ENCODE measurements around the gene ARAF.
A peak's percentile ranks its signal among the peaks of the same experiment; 100 is the strongest.

ARAF gene

DNA sequence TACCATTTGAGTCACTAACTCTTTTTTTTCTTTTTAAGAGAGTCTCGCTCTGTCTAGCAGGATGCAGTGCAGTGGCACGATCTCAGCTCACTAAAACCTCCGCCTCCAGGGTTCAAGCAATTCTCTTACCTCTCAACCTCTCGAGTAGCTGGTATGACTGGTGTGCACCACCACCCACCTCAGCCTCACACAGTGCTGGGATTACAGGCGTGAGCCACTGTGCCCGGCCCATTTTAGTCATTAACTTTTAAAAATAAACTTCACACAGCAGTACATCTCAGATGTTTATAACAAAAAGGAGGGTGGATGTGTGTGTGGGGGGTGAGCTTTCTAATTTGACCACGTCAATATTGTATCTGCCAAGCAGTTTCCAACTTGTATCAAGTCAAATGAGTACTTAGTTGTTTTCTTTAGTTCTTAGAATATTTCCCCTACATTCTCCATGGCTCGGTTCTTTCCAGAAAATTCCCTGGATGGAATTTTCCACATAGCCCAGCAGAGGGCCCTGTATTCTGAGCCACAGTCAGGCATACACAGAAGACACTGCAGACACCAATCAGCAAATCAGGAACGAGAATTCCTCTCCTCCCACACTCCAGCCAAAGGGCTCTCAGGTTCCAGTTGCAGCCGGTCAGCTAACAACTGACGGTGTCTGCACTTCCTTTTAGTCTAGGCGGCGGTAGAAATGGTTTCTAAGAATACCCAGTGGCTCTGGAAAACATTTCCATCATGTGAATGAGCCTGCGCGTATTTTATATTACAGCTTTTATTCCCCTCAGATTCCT is 20.1 kb upstream of the ARAF start:
- Histone ChIP-seq H3K9ac (ENCODE audit: low read depth, low read length, poor library complexity) (no peak overlapping the region), H2AFZ (ENCODE audit: low read length) (peak overlapping the region; percentile 81), H3K27ac (replicated peaks; ENCODE audit: low read length) (no peak overlapping the region), H2BK120ac (ENCODE audit: low read depth, low read length) (no peak overlapping the region), H3K79me1 (ENCODE audit: low read depth, low read length) (no peaks in the 10 kb centered on the region), H3K4me3 (ENCODE audit: low read length in 2 of 2) (no peak overlapping the region), H3K4ac (ENCODE audit: low read length) (no peak overlapping the region), H3K27me3 (ENCODE audit: control insufficient read depth in 3 of 3, insufficient read depth in 3 of 3, low read depth in 1 of 3, low read length in 3 of 3) (no peaks in the 10 kb centered on the region), H2BK12ac (ENCODE audit: low read length) (no peak overlapping the region), H3K4me1 (ENCODE audit: control insufficient read depth in 2 of 2, insufficient read depth in 1 of 2, low read depth in 1 of 2, low read length in 2 of 2) (no peaks in the 10 kb centered on the region), H3K18ac (ENCODE audit: low read length) (no peak overlapping the region), H2BK5ac (ENCODE audit: low read length) (no peak overlapping the region), H4K8ac (ENCODE audit: low read depth, low read length) (no peak overlapping the region), H4K91ac (ENCODE audit: low read depth, low read length, poor library complexity) (no peak overlapping the region), H3K4me2 (ENCODE audit: insufficient read depth, low read length, poor library complexity, severe bottlenecking) (no peak overlapping the region), H3K23ac (ENCODE audit: low read depth, low read length, poor library complexity) (no peak overlapping the region), H2BK15ac (ENCODE audit: low read length) (no peak overlapping the region), H3K9me3 (replicated peaks in 1 of 2; ENCODE audit: control insufficient read depth in 2 of 2, insufficient read depth in 1 of 2, low read depth in 1 of 2, low read length in 2 of 2) (no peaks in the 10 kb centered on the region), H2AK5ac (ENCODE audit: low read depth, low read length) (no peak overlapping the region), H3K36me3 (replicated peaks in 1 of 2; ENCODE audit: control insufficient read depth in 2 of 2, insufficient read depth in 2 of 2, low read length in 2 of 2) (no peaks in the 10 kb centered on the region), H3K14ac (ENCODE audit: low read length) (no peak overlapping the region)
- WGBS, 2 donors (ENCODE audit: extremely low coverage in 2 of 2, insufficient read length in 2 of 2, insufficient replicate concordance in 1 of 2): no CpG with 5 or more reads among the region's 15 CpGs
- peak; percentile 56 for DNase-seq (ENCODE audit: low spot score)

DNA sequence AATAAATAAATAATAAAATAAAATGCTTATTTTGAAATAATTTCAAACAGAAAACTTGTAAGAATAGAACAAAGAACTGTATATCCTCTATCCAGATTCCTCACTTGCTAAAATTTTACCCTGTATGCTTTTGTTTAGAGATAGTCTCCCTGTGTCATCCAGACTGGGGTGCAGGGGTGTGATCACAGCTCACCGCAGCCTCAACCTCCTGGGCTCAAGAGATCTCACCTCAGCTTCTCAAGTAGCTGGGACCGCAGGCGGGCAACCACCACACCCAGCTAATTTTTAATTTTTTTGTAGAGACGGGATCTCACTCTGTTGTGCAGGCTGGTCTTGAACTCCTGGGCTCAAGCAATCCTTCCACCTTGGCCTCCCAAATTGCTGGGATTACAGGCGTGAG is 17.5 kb upstream of the ARAF start:
- Histone ChIP-seq H3K27ac (replicated peaks; ENCODE audit: low read length) (no peak overlapping the region), H3K14ac (ENCODE audit: low read length) (no peak overlapping the region), H2BK12ac (ENCODE audit: low read length) (no peak overlapping the region), H2BK15ac (ENCODE audit: low read length) (no peak overlapping the region), H3K79me1 (ENCODE audit: low read depth, low read length) (no peaks in the 10 kb centered on the region), H3K4ac (ENCODE audit: low read length) (no peak overlapping the region), H2BK120ac (ENCODE audit: low read depth, low read length) (no peak overlapping the region), H3K23ac (ENCODE audit: low read depth, low read length, poor library complexity) (no peak overlapping the region), H2AFZ (ENCODE audit: low read length) (no peak overlapping the region), H3K4me1 (ENCODE audit: control insufficient read depth in 2 of 2, insufficient read depth in 1 of 2, low read depth in 1 of 2, low read length in 2 of 2) (no peaks in the 10 kb centered on the region), H4K91ac (ENCODE audit: low read depth, low read length, poor library complexity) (no peak overlapping the region), H3K18ac (ENCODE audit: low read length) (no peak overlapping the region), H2AK5ac (ENCODE audit: low read depth, low read length) (no peak overlapping the region), H3K36me3 (replicated peaks in 1 of 2; ENCODE audit: control insufficient read depth in 2 of 2, insufficient read depth in 2 of 2, low read length in 2 of 2) (no peaks in the 10 kb centered on the region), H3K27me3 (ENCODE audit: control insufficient read depth in 3 of 3, insufficient read depth in 3 of 3, low read depth in 1 of 3, low read length in 3 of 3) (peaks cover 0 to 2% (median 0%) of the 10 kb centered on the region in 3 experiments), H3K4me2 (ENCODE audit: insufficient read depth, low read length, poor library complexity, severe bottlenecking) (no peak overlapping the region), H3K9me3 (replicated peaks in 1 of 2; ENCODE audit: control insufficient read depth in 2 of 2, insufficient read depth in 1 of 2, low read depth in 1 of 2, low read length in 2 of 2) (no peaks in the 10 kb centered on the region), H3K9ac (ENCODE audit: low read depth, low read length, poor library complexity) (no peak overlapping the region), H4K8ac (ENCODE audit: low read depth, low read length) (no peak overlapping the region), H3K4me3 (ENCODE audit: low read length in 2 of 2) (no peak overlapping the region), H2BK5ac (ENCODE audit: low read length) (no peak overlapping the region)
- DNase-seq (ENCODE audit: low spot score): no peak
- WGBS, 2 donors (ENCODE audit: extremely low coverage in 2 of 2, insufficient read length in 2 of 2, insufficient replicate concordance in 1 of 2): no CpG with 5 or more reads among the region's 5 CpGs

DNA sequence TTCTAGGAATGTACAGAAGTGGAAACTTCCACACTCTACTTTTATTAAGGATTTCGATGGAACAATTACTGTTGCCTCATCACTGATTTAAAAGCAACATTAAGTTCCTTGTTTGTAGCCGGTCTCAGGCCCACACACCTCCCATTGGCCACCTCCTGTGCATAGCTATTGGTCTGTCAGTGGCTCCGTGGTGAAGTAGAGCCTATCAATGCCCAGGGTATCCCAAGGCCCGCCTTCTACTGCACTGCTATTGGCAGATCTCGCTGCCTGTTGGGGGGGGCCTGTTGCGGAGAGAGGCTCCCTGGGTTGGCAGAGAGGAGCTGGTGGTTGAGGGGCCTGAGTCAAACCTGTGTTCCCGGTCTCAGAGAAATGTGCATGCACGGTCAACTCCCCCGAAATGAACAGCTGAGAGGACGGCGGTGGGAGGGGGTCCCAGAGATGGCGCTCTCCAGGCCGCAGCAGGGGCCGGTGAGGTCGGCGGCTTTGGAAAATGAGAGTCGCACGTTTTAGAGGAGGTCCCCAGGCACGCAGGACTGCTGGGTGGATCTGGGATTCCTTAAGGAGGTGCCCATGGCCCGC is 4.9 kb upstream of the ARAF start:
- no peak overlapping the region for H2AK5ac ChIP-seq (ENCODE audit: low read depth, low read length)
- no peak overlapping the region for H2BK15ac ChIP-seq (ENCODE audit: low read length)
- H2BK120ac ChIP-seq (ENCODE audit: low read depth, low read length): no peak overlapping the region
- H4K91ac ChIP-seq (ENCODE audit: low read depth, low read length, poor library complexity): no peak overlapping the region
- no CpG with 5 or more reads among the region's 20 CpGs for WGBS, 2 donors (ENCODE audit: extremely low coverage in 2 of 2, insufficient read length in 2 of 2, insufficient replicate concordance in 1 of 2)
- H3K27me3 ChIP-seq (ENCODE audit: control insufficient read depth in 3 of 3, insufficient read depth in 3 of 3, low read depth in 1 of 3, low read length in 3 of 3): no peaks in the 10 kb centered on the region
- no peak overlapping the region for H2BK5ac ChIP-seq (ENCODE audit: low read length)
- no peak overlapping the region for H2BK12ac ChIP-seq (ENCODE audit: low read length)
- no peaks in the 10 kb centered on the region for H3K36me3 ChIP-seq (replicated peaks in 1 of 2; ENCODE audit: control insufficient read depth in 2 of 2, insufficient read depth in 2 of 2, low read length in 2 of 2)
- H3K4me1 ChIP-seq (ENCODE audit: control insufficient read depth in 2 of 2, insufficient read depth in 1 of 2, low read depth in 1 of 2, low read length in 2 of 2): peaks cover 0 to 2% of the 10 kb centered on the region in 2 donors
- peak overlapping the region; percentile 76 for H3K18ac ChIP-seq (ENCODE audit: low read length)
- no peak overlapping the region for H3K23ac ChIP-seq (ENCODE audit: low read depth, low read length, poor library complexity)
- peak overlapping the region; percentile 27 for H2AFZ ChIP-seq (ENCODE audit: low read length)
- peak; percentile 67 for DNase-seq (ENCODE audit: low spot score)
- peak overlapping the region; percentile 60 for H3K9ac ChIP-seq (ENCODE audit: low read depth, low read length, poor library complexity)
- no peak overlapping the region for H3K14ac ChIP-seq (ENCODE audit: low read length)
- H3K4ac ChIP-seq (ENCODE audit: low read length): no peak overlapping the region
- peak overlapping the region; percentile 54 to 82 for H3K4me3 ChIP-seq (ENCODE audit: low read length in 2 of 2)
- H3K79me1 ChIP-seq (ENCODE audit: low read depth, low read length): no peaks in the 10 kb centered on the region
- H3K27ac ChIP-seq (replicated peaks; ENCODE audit: low read length): peak overlapping the region; percentile 83
- H4K8ac ChIP-seq (ENCODE audit: low read depth, low read length): peak overlapping the region; percentile 17
- H3K4me2 ChIP-seq (ENCODE audit: insufficient read depth, low read length, poor library complexity, severe bottlenecking): peak overlapping the region; percentile 45
- H3K9me3 ChIP-seq (replicated peaks in 1 of 2; ENCODE audit: control insufficient read depth in 2 of 2, insufficient read depth in 1 of 2, low read depth in 1 of 2, low read length in 2 of 2): no peaks in the 10 kb centered on the region

DNA sequence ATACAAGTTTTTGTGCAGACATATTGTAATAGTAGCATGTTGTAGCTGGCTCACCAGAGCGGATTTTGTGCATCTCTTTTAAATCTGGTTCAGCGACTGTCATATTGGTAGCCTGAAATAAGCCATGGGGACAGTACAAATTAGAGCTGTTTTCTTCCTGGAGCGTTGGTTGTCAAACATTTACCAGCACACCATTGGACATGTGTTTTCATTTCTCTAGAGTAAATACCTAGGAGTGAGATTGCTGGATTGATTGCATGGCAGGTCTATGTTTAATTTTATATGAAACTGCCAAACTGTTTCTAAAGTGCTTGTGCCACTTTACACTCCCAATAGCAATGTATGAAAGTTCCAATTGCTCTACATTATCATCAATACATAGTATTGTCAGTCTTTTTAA is 2.6 kb upstream of the ARAF start:
- H2BK120ac ChIP-seq (ENCODE audit: low read depth, low read length): no peak overlapping the region
- H3K4ac ChIP-seq (ENCODE audit: low read length): no peak overlapping the region
- H3K4me2 ChIP-seq (ENCODE audit: insufficient read depth, low read length, poor library complexity, severe bottlenecking): no peak overlapping the region
- H2AFZ ChIP-seq (ENCODE audit: low read length): no peak overlapping the region
- peaks cover 2 to 3% of the 10 kb centered on the region in 2 donors for H3K4me1 ChIP-seq (ENCODE audit: control insufficient read depth in 2 of 2, insufficient read depth in 1 of 2, low read depth in 1 of 2, low read length in 2 of 2)
- H2AK5ac ChIP-seq (ENCODE audit: low read depth, low read length): no peak overlapping the region
- H3K27ac ChIP-seq (replicated peaks; ENCODE audit: low read length): no peak overlapping the region
- H3K9ac ChIP-seq (ENCODE audit: low read depth, low read length, poor library complexity): no peak overlapping the region
- no peak overlapping the region for H3K23ac ChIP-seq (ENCODE audit: low read depth, low read length, poor library complexity)
- no peak overlapping the region for H4K8ac ChIP-seq (ENCODE audit: low read depth, low read length)
- no peak overlapping the region for H3K18ac ChIP-seq (ENCODE audit: low read length)
- H3K36me3 ChIP-seq (replicated peaks in 1 of 2; ENCODE audit: control insufficient read depth in 2 of 2, insufficient read depth in 2 of 2, low read length in 2 of 2): peaks cover 3 to 7% of the 10 kb centered on the region in 2 donors
- no peak overlapping the region for H2BK5ac ChIP-seq (ENCODE audit: low read length)
- H2BK12ac ChIP-seq (ENCODE audit: low read length): no peak overlapping the region
- H3K27me3 ChIP-seq (ENCODE audit: control insufficient read depth in 3 of 3, insufficient read depth in 3 of 3, low read depth in 1 of 3, low read length in 3 of 3): no peaks in the 10 kb centered on the region
- H3K9me3 ChIP-seq (replicated peaks in 1 of 2; ENCODE audit: control insufficient read depth in 2 of 2, insufficient read depth in 1 of 2, low read depth in 1 of 2, low read length in 2 of 2): no peaks in the 10 kb centered on the region
- no peak overlapping the region for H2BK15ac ChIP-seq (ENCODE audit: low read length)
- H4K91ac ChIP-seq (ENCODE audit: low read depth, low read length, poor library complexity): no peak overlapping the region
- DNase-seq (ENCODE audit: low spot score): no peak
- no peak overlapping the region for H3K14ac ChIP-seq (ENCODE audit: low read length)
- H3K79me1 ChIP-seq (ENCODE audit: low read depth, low read length): peaks cover 1% of the 10 kb centered on the region
- H3K4me3 ChIP-seq (ENCODE audit: low read length in 2 of 2): no peak overlapping the region
- WGBS, 2 donors (ENCODE audit: extremely low coverage in 2 of 2, insufficient read length in 2 of 2, insufficient replicate concordance in 1 of 2): no CpG with 5 or more reads among the region's 3 CpGs
